Spleen (tissue), 11 donors: ENCODE results near the gene BNC2. TPM values are rescaled to one million over a fixed set of nuclear protein-coding genes. Genes with fewer than 3 reads are reported as not detected.

Source experiments
- DNase-seq: peaks from one replicate; pipeline ENCODE4 v3.0.0-alpha.2; 2020
- H3K27ac ChIP-seq, 8 donors: fragments of 200-600 bp; sonication (generic) in 7 of 8; 1 replicate in 4 of 8; 2 replicates in 4 of 8; pipeline versions ENCODE4 v1.5.0 to v1.8.0; 2016 to 2021; ENCODE audit warnings: inconsistent platforms in 4 of 8, mild to moderate bottlenecking in 4 of 8, moderate library complexity in 1 of 8
- H3K27me3 ChIP-seq, 7 donors: fragments of 200-600 bp; sonication (generic) in 6 of 7; replicated peaks in 1 of 7; 1 replicate in 4 of 7; 2 replicates in 3 of 7; pipeline versions ENCODE4 v1.5.0 to v1.8.0; 2016 to 2021; ENCODE audit warnings: inconsistent platforms in 3 of 7, mild to moderate bottlenecking in 1 of 7
- H3K36me3 ChIP-seq, 6 donors: fragments of 200-600 bp; sonication (generic) in 5 of 6; 1 replicate in 4 of 6; 2 replicates in 2 of 6; pipeline versions ENCODE4 v1.5.0 to v1.8.0; 2016 to 2021; ENCODE audit warnings: inconsistent platforms in 2 of 6
- H3K4me1 ChIP-seq, 6 donors: fragments of 200-600 bp; sonication (generic) in 5 of 6; 1 replicate in 3 of 6; 2 replicates in 3 of 6; pipeline versions ENCODE4 v1.5.0 to v1.8.0; 2016 to 2021; ENCODE audit warnings: inconsistent platforms in 3 of 6
- H3K4me3 ChIP-seq, 8 donors: fragments of 200-600 bp; sonication (generic) in 7 of 8; 1 replicate in 4 of 8; 2 replicates in 4 of 8; pipeline versions ENCODE4 v1.5.0 to v1.8.0; 2016 to 2021; ENCODE audit warnings: inconsistent platforms in 4 of 8, mild to moderate bottlenecking in 4 of 8, moderate library complexity in 2 of 8
- H3K9me3 ChIP-seq, 8 donors: fragments of 200-600 bp; sonication (generic) in 7 of 8; 1 replicate in 4 of 8; 2 replicates in 4 of 8; pipeline versions ENCODE4 v1.5.0 to v1.8.0; 2016 to 2021; ENCODE audit warnings: inconsistent platforms in 4 of 8
- CTCF ChIP-seq, 11 experiments: fragments of 200-600 bp in 7 of 11; fragments of 450-650 bp in 4 of 11; sonication (generic) in 4 of 11; IDR thresholded peaks in 8 of 11; conservative IDR thresholded peaks in 3 of 11; 1 replicate in 7 of 11; 2 replicates in 4 of 11; pipeline versions ENCODE4 v1.4.0 to v1.8.0; 2016 to 2021; ENCODE audit warnings: antibody characterized with exemption in 11 of 11, inconsistent platforms in 4 of 11, mild to moderate bottlenecking in 1 of 11
- POLR2A ChIP-seq, 3 donors: fragments of 450-650 bp; IDR thresholded peaks; one replicate each; pipeline ENCODE4 v1.5.1; 2017; ENCODE audit warnings: antibody characterized with exemption in 3 of 3, mild to moderate bottlenecking in 1 of 3
- POLR2AphosphoS5 ChIP-seq, 3 donors: sonication (generic); formaldehyde crosslinking; IDR thresholded peaks; one replicate each; pipeline ENCODE4 v1.5.1; 2017; ENCODE audit warnings: antibody characterized with exemption in 3 of 3
- WGBS, 5 donors: extraction: QIAGEN DNeasy Blood & Tissue Kit in 3 of 5; methylation state at CpG; one replicate each; pipeline versions ENCODE4 v1.1.5 to v1.1.7; 2013 to 2018; 5-methylcytosine and 5-hydroxymethylcytosine counted together
- intact Hi-C: fragments of 100-400 bp; cut with DNase I; formaldehyde crosslinking; loops from one replicate; pipeline ENCODE4 v1.15.0; 2023; ENCODE audit warnings: low total_unique reads
- polyA plus RNA-seq, 3 donors: library from polyadenylated mRNA; stranded (reverse); fragments of 200-250 nt; gene quantifications; one replicate each; pipeline ENCODE4 v1.2.1, GENCODE V29; 2013
- total RNA-seq, 7 donors: library from RNA; depleted of rRNA in 3 of 7; stranded (reverse); fragments of >200 nt in 3 of 7; fragmentation: NEBNext Ultra II Directional in 4 of 7; extraction: Animal tissue kit (Norgen Biotek cat#: 25700) in 4 of 7; gene quantifications; one replicate each; pipeline versions ENCODE4 v1.1.0 to v1.2.1, GENCODE V29; 2016 to 2021
- donor health status: healthy with polysubstance abuse.
- donor health status: DM: no; HTN: no; CAD: no; lungs with moderate emphysema.
- donor health status: DM: no; HTN: no; CAD: no.
- donor health status: Bipolar disorder and iron deficiency.
- donor health status: healthy.
- donor health status: DM: no; HTN: no; CAD: no.
- donor health status: DM: yes; HTN: yes; CAD: no.

BNC2 gene
- total and polyA plus RNA-seq, 10 donors, result 0.07 to 4.3 (median 1.3) TPM

DNA sequence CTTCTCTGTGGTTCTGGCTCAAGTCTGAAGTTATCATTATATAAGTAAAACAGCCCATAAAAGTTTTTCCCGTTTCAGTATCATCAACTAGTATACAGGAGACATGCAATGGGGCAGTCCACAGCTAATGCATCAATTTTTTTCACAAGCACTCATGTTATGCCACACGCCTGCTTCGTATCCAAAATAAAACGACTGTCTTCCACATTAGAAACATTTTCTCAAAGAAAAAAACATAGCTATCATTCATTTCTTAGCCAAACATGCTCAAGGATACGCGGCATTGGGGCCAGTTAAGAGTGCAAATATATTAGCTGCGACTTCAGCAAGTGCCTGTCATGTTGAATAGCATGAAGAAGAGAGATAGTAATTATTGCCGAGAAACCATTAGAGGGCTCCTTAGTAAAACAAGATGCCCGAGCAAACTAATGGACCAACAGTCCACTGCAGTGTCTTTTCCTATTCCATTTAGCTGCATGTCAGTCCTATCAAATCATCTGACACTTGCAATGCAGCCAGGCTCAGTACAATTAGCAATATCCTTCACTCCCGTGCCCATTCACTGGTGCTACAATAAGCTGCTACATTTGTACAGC lies 68.5 kb downstream of the BNC2 start:
- no peaks in the 10 kb centered on the region for H3K27me3 ChIP-seq
- intact Hi-C loops, result no loop called here
- no peak for TF ChIP-seq POLR2A (IDR thresholded peaks at IDR 0.05)
- no peak for TF ChIP-seq POLR2AphosphoS5 (IDR thresholded peaks at IDR 0.05)
- no peak for TF ChIP-seq CTCF (IDR thresholded peaks at IDR 0.05 in 8 of 11, conservative IDR thresholded peaks at IDR 0.05 in 3 of 11)
- no peaks in the 10 kb centered on the region for H3K9me3 ChIP-seq
- H3K36me3 ChIP-seq, result no peaks in the 10 kb centered on the region
- DNase-seq, result no peak
- no peak overlapping the region for H3K27ac ChIP-seq
- no peak overlapping the region for H3K4me3 ChIP-seq
- H3K4me1 ChIP-seq, result no peaks in the 10 kb centered on the region
- WGBS, 5 donors, result 68 to 76% (median 71%) methylated on average over 10 of the region's 10 CpGs

DNA sequence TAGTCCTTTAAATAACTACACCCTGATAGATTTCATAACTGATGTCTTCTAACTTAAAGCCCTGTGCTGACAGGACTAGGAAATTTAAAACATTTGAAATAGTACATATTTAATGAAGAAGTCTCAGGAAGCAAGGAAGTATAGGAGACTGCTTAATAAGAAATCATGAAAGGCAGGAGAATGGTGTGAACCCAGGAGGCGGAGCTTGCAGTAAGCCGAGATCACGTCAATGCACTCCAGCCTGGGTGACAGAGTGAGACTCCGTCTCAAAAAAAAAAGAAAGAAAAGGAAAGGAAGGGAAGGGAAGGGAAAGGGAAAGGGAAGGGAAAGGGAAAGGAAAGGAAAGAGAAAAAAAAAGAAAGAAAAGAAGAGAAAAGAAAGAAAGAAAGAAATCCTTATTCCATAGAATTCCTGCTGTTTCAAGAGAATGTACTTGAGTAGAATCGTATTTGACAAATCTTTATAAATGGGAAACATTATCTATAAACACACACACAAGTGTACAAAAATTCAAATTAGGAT lies 74.1 kb downstream of the BNC2 start:
- intact Hi-C loops, result no loop called here
- Histone ChIP-seq H3K27ac (no peak overlapping the region), H3K4me1 (no peaks in the 10 kb centered on the region), H3K9me3 (peaks cover 0 to 5% (median 0%) of the 10 kb centered on the region in 8 donors), H3K36me3 (no peaks in the 10 kb centered on the region), H3K27me3 (no peaks in the 10 kb centered on the region), H3K4me3 (no peak overlapping the region)
- DNase-seq, result no peak
- WGBS, 5 donors, result 86 to 96% (median 91%) methylated on average over 5 of the region's 5 CpGs
- no peak for TF ChIP-seq POLR2AphosphoS5 (IDR thresholded peaks at IDR 0.05)
- no peak for TF ChIP-seq POLR2A (IDR thresholded peaks at IDR 0.05)
- no peak for TF ChIP-seq CTCF (IDR thresholded peaks at IDR 0.05 in 8 of 11, conservative IDR thresholded peaks at IDR 0.05 in 3 of 11)

GRCh38 chr9:16794871-16795639 lies 75.4 kb downstream of the BNC2 start:
- Histone ChIP-seq H3K27me3 (no peaks in the 10 kb centered on the region), H3K27ac (no peak overlapping the region), H3K36me3 (no peaks in the 10 kb centered on the region), H3K9me3 (peaks cover 0 to 5% (median 0%) of the 10 kb centered on the region in 8 donors), H3K4me1 (no peaks in the 10 kb centered on the region), H3K4me3 (no peak overlapping the region)
- intact Hi-C loops, result no loop called here
- 53 to 72% (median 65%) methylated on average over 9 of the region's 9 CpGs for WGBS, 5 donors
- no peak for DNase-seq
- TF ChIP-seq POLR2A (IDR thresholded peaks at IDR 0.05) (no peak), CTCF (IDR thresholded peaks at IDR 0.05 in 8 of 11, conservative IDR thresholded peaks at IDR 0.05 in 3 of 11) (no peak), POLR2AphosphoS5 (IDR thresholded peaks at IDR 0.05) (no peak)

DNA sequence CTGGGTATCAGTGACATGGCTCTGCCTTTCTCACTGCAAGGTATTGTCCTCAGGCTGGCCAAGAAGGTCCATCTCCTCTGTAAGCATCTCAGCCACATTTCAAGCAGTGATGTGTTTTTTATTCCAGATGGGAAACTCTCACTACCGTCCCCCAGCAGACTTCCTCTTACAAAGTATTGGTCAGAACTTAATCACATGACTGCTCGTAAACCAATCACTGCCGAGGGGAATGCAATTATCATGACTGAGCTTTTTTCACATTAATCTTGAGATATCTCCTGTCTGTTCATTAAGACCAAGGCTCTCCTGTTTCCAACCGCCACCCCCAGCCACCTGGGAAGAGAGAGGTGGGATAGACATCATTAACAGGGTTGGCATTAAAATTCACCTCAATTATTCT lies 76.4 kb downstream of the BNC2 start:
- H3K27ac ChIP-seq, result no peak overlapping the region
- no peak for DNase-seq
- whole genome bisulfite sequencing, 5 donors, result 86 to 94% (median 90%) methylated on average over 4 of the region's 4 CpGs
- TF ChIP-seq POLR2A (IDR thresholded peaks at IDR 0.05), result no peak
- no peak for TF ChIP-seq CTCF (IDR thresholded peaks at IDR 0.05 in 8 of 11, conservative IDR thresholded peaks at IDR 0.05 in 3 of 11)
- TF ChIP-seq POLR2AphosphoS5 (IDR thresholded peaks at IDR 0.05), result no peak
- no peaks in the 10 kb centered on the region for H3K36me3 ChIP-seq
- no peaks in the 10 kb centered on the region for H3K27me3 ChIP-seq
- H3K9me3 ChIP-seq, result peaks cover 0 to 5% (median 0%) of the 10 kb centered on the region in 8 donors
- intact Hi-C loops, result no loop called here
- H3K4me1 ChIP-seq, result no peaks in the 10 kb centered on the region
- H3K4me3 ChIP-seq, result no peak overlapping the region
